HPDE6-E6E7 (cell line): Measurements from ENCODE around the gene EPB41L3.

Experiments used
- DNase-seq: peaks from one replicate; pipeline ENCODE4 v3.0.0; 2011; ENCODE audit warnings: missing footprints; ENCODE audit errors: extremely low spot score

Gene EPB41L3

DNA sequence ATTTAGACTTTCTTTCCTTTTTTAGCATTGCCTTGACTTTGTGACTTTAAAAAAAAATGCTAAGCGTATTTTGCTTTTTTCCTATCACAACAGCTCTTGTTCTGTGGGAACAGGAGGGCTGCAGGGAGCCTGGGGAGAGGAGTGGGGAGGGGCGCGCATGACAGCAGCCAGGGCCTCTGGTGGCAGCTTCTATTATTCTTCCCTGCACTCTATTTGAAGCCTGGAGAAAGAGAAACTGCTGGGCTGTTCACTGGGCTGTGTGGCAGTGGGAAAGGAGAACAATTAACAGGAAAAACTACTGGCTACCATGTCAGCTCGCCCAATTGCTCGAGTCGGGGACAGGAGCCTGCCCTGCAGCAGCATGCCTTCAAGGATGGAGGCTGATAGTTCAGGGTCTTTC lies 129.3 kb downstream of the EPB41L3 start:
- DNase-seq, result no peak

DNA sequence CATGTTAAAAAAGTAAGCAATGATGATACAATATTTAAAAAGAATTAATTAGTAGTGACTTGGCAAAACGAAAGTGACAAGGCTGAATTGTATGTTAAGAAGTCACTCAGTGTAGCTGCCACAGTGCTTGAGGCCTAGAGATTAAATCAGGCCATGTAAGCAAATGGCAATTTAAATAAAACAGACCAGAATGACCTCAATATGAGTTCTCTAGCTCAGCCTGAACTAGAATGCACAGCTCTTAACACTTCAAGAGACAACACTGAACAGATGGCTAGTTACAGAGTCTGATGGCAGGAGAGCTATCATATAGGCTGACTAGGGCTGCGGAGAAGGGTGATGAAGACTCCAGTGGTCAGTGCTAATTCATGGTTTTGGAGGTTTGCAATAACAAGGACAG lies 130.3 kb downstream of the EPB41L3 start:
- DNase-seq, result no peak

- no peak for DNase-seq
Observed at GRCh38 chr18:5410582-5410981, 133.2 kb downstream of the EPB41L3 start.

DNA sequence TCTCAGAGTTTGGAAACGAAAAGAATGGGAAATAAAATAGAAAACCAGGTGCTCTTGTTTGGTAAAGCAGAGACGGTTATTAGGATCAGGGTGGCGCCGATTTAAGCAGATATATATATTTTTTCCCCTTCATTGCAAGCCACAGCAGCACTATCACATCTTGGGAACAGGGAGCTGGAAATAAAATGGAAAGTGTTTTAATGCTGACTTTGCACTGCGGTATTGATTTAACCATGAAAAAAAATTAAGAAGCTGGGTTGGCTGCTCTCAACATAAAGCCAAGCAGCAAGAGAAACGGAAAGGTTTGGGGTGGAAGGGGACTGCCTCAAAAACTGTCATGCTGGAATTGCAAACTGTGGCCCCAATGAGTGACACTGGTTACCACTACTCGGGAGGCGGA lies 145.5 kb downstream of the EPB41L3 start:
- DNase-seq, result no peak

DNA sequence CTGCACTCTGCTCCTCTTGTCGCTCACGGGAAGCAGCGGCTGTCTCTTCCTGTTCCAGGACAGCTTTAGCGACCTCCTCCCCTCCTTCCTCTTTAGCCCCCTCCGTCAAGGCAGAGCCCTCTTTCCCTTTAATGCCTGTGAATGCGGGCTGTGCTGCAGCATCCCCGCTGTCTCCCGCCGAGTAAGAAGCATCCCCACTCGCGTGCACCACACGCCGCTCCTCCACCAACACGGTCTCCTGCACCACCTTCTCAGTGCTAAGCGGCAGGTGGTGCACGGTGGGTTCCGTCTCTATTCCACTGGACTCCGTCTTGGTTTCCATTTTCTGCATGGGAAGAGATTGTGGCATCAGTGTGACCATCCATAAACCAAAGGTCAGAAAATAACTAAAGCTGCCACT lies 146.7 kb downstream of the EPB41L3 start:
- DNase-seq, result no peak

DNA sequence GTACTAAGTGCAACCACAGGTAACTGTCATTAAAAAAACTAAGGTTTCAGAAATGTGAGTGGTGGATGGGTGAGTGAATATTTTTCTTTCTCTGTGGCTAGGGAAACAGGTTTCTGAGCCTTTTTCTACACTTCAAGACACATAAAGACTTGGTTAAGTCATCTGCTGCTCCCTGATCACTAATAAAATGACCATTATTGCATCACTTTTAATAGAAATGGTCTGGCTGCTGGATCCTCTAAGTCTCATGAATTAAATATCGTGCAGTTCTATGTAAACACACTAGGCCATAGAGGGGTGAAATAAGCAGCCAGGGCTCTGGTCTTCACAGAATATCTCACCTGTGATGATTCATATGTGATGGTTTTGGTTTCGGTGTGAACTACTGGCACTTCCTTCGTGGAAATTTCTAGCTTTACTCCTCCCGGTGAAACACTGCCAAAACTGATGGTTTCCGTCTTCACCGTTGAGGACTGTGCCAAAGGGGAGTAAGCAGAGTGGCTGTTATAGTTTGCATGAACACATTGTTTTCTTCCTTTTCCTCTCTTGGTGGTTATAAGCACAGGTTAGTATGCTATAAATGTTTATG lies 147.8 kb downstream of the EPB41L3 start:
- DNase-seq, result no peak

DNA sequence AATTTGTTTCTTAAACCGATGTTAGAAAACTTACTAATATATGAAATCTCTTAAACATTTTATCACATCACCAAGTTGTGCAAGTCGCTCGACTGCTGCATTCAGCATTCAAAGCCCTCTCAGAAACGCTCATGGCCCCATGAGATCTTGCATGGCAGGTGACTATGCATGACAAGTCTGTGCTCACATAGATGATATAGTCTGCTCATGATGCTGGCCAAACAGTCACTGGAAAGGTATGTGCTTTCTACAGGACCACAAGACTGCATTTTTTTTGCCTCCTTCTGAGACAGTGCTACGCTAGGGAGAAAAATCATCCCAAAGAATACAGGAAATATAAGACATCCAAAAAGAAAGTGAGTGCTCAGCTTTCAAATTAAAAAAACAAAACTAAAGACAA lies 150.0 kb downstream of the EPB41L3 start:
- no peak for DNase-seq

GRCh38 chr18:5391409-5391808 lies 152.4 kb downstream of the EPB41L3 start:
- no peak for DNase-seq

DNA sequence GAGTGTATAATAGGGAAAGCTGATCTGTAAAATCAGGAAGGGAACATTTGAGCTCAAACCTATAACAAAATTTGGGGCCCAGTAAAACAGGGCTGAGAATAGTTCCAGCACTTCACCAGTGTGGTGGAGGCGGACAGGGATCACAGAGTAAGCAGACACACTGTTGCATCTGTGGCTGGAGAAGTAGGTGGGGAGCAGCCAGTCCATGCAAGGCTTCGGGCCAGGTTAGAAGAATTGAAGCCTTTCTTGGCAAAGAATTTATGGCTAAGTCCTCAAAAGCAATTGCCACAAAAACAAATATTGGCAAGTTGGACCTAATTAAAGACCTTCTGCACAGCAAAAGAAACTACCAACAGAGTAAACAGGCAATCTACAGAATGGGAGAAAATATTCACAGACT lies 154.4 kb downstream of the EPB41L3 start:
- DNase-seq, result no peak

DNA sequence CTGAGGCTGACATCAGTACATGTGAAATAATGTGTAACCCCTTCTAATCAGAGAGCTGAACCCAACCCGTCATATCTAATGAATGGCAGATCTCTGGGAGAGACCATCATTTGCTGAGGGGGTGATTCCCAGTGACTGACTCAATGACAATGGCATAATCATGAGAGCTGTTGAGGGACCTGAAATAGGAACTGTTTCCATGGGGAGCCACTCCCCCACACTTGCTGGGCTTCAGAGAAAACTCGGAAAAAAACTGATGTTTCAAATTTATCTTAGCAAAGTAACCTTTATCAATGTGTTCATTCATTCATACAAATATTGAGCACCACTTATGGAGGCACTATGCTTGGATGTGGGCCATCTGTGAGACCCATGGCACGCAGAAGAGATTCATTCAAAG lies 154.9 kb downstream of the EPB41L3 start:
- no peak for DNase-seq

DNA sequence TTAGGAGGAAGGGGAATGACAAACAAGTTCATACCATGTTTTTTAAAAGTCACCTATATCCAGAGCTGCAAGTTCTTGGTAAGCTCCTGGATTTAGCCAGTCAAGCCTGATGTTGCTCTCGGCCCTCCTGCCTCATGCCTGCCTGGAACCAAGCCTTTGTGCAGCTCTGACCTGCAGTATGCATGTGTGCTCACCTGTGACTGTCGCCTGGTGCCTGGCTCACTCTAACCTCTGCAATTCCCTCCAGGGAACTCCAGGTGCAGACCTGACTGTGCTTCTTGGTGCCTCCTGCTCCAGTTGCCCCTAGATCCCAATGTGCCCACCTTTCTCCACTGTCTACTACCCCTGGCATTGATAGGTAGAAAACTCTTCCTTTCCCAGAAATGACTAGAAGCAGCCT lies 163.2 kb downstream of the EPB41L3 start:
- no peak for DNase-seq

DNA sequence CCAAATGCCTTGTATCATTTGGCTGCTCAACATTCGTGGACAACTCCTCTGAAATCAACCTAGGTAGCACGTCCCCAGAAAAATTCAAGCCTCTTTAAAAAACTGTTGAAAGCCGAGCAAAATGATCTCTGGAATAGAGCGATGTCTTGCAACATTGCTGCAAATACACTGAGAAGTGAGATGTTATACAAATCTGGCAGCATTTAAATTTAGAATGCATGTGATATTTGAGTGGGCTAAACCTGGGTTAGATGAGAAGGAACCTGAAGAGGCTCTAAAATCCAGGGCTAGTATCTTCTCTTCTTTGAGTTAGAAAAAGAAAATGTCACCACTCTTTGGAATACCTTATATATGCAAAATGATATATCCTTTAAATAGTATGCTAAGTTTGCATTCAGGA lies 166.8 kb downstream of the EPB41L3 start:
- DNase-seq, result no peak

DNA sequence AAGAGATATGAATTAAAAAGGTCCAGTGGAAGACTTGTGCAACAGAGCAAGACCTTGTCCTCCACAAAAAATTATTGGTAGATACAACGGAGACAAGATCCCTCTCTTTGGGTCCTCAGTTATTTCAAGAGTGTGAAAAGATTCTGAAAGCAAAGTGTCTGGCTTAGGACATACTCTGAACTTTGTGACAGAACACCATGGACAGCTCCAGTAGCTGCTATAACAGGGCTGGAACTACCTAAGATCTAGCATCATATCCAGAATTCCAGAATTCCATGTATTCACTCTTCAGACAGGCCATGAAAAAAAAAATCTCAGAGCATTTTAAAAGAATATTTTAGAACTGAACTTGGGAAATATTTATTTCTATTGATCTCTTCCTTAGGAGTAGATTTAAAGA lies 173.5 kb downstream of the EPB41L3 start:
- no peak for DNase-seq

- DNase-seq, result no peak
Observed at GRCh38 chr18:5369513-5369912, 174.3 kb downstream of the EPB41L3 start.

DNA sequence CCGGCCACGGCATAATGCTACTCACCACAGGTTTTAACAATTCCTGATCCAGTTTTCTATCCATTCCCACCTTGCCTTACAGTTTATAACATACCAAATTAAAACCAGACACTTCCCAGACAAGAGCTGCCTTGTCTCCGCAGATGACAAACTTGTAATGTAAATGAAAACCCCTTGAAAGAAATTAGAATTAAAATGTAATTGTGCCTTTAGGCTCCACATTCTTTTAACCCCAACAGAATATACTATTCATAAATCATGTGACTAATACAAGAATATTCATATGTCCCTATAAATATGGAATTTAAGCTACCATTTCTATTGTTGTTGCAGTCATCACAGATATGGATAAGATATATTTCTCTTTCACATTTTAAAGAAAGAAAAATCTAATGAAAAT lies 178.4 kb downstream of the EPB41L3 start:
- DNase-seq, result no peak

DNA sequence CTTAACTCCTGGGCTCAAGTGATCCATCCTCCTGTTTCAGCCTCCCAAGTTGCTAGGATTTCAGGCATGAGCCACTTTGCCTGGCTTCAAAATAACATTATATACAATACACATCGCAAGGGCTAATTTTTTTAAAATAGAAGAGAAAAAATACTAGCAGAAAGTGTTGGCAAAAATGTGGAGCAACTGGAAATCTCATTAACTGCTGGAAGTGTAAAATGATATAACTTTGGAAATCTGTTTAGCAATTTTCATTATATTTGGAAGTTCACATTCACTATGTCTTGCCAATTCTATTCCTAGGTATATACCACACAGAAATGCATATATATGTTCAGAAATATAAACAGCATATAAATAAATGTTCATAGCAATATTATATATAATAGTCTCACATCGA lies 193.2 kb downstream of the EPB41L3 start:
- no peak for DNase-seq
